Measurements from ENCODE around the gene ZSWIM4. TPM values are rescaled to one million over a fixed set of nuclear protein-coding genes. Genes with fewer than 3 reads are reported as not detected.

ZSWIM4 gene
- total and polyA plus RNA-seq, 3 donors from 2014 or later, result 3.4 to 10.0 (median 4.7) TPM

- Histone ChIP-seq H3K27ac (peak overlapping the region; percentile 93 to 99), H3K27me3 (no peaks in the 10 kb centered on the region), H3K9me3 (no peaks in the 10 kb centered on the region), H3K36me3 (ENCODE audit: low read depth, missing control alignments) (no peaks in the 10 kb centered on the region), H3K4me1 (peaks cover 37% of the 10 kb centered on the region), H3K4me3 (peak overlapping the region; percentile 86 to 88)
- DNase-seq, result no peak
- WGBS, 2 donors, result 16 to 18% methylated on average over 19 to 23 of the region's 24 CpGs
- intact Hi-C loops (cut with DNase I; ENCODE audit: low total_unique reads), result loop anchor here (5.0 kb wide), 1 partner anchor 51 kb away; no protein-coding TSS in a partner anchor
- TF ChIP-seq POLR2A (IDR thresholded peaks at IDR 0.05), result no peak
- TF ChIP-seq, protein P1, sequence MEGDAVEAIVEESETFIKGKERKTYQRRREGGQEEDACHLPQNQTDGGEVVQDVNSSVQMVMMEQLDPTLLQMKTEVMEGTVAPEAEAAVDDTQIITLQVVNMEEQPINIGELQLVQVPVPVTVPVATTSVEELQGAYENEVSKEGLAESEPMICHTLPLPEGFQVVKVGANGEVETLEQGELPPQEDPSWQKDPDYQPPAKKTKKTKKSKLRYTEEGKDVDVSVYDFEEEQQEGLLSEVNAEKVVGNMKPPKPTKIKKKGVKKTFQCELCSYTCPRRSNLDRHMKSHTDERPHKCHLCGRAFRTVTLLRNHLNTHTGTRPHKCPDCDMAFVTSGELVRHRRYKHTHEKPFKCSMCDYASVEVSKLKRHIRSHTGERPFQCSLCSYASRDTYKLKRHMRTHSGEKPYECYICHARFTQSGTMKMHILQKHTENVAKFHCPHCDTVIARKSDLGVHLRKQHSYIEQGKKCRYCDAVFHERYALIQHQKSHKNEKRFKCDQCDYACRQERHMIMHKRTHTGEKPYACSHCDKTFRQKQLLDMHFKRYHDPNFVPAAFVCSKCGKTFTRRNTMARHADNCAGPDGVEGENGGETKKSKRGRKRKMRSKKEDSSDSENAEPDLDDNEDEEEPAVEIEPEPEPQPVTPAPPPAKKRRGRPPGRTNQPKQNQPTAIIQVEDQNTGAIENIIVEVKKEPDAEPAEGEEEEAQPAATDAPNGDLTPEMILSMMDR (IDR thresholded peaks at IDR 0.05), result no peak
Measured at GRCh38 chr19:13843104-13843921, 48.1 kb downstream of the ZSWIM4 start.

DNA sequence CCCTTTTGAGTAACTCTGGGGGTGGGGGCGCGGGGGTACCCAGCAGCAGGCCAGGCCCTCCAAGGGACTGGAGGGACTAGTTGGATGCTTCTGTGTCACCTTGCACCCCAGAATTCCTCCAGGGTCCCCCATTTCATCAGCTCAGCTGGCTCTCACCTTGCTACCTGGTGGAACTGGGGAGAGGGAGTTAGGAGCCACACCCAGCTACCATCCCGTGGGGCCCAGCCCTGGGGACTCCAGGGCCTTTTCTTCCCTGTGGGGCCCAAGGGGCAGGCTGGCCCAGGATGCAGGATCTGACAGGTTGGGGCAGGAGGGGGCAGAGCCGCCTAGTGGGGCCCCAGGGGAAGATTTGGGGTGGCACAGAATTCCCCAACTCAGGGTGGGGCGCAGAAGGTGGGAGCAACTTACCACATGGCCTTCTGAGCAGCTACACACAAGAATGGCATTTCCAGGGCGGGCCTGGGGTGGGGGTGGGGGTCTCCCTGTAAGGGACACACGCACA is 48.9 kb downstream of the ZSWIM4 start:
- Histone ChIP-seq H3K4me3 (no peak overlapping the region), H3K27me3 (no peaks in the 10 kb centered on the region), H3K27ac (peak overlapping the region in 1 of 2 donors; percentile 99), H3K4me1 (peaks cover 30% of the 10 kb centered on the region), H3K36me3 (ENCODE audit: low read depth, missing control alignments) (no peaks in the 10 kb centered on the region), H3K9me3 (no peaks in the 10 kb centered on the region)
- DNase-seq, result no peak
- intact Hi-C loops (cut with DNase I; ENCODE audit: low total_unique reads), result loop anchor here (5.0 kb wide), 1 partner anchor 52 kb away; no protein-coding TSS in a partner anchor
- WGBS, 2 donors, result 79 to 84% methylated on average over 6 to 7 of the region's 7 CpGs
- no peak for TF ChIP-seq POLR2A (IDR thresholded peaks at IDR 0.05)
- TF ChIP-seq, protein P1 (IDR thresholded peaks at IDR 0.05), result no peak

DNA sequence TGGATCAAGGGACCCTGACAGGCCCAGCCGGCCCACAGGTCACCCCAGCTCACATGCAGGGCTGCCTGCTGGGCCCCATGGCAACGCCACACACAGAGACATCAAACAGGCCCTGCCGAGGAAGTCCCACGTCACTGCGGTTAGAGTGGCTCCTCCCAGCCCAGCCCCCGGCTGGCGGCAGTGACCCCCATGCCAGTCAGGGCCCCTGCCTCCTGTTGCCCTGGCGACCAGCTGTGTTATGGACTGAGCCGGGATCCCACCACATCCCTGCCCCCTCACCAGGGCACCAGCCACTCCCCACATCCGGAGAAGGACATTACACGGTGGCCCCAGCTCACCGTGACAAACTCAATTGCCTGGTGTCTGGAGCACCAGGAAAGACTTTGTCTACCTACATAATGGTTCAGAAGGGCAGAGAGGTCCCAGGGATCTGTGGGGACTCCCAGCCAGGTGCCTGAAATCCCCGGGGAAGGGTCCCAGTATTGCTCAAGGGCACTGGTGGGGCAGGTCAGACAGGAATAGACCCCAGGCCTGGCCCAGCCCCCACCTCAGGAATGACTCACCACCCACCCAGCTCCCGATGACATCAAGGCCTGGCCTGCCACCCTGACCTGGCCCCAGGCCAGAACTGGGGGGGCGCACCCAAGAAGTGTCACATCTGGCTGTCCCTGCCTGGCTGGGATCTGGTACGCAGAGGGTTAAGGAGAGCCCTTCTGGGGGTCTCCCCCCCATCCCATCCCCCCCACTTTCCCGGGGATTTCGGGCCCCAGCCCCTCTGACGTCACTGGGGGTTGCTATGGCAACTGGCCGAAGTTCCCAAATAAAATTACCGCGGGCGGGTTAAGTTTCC is 51.5 kb downstream of the ZSWIM4 start:
- peak; percentile 83 for DNase-seq
- H3K36me3 ChIP-seq (ENCODE audit: low read depth, missing control alignments), result no peaks in the 10 kb centered on the region
- H3K4me1 ChIP-seq, result peaks cover 42% of the 10 kb centered on the region
- intact Hi-C loops (cut with DNase I; ENCODE audit: low total_unique reads), result no loop called here
- WGBS, 2 donors, result 32% methylated on average over 7 to 21 of the region's 23 CpGs
- no peaks in the 10 kb centered on the region for H3K27me3 ChIP-seq
- peak overlapping the region; percentile 93 to 98 for H3K27ac ChIP-seq
- H3K4me3 ChIP-seq, result peak overlapping the region; percentile 60 to 64
- TF ChIP-seq POLR2A (IDR thresholded peaks at IDR 0.05), result no peak
- TF ChIP-seq, protein P1 (IDR thresholded peaks at IDR 0.05), result no peak
- H3K9me3 ChIP-seq, result no peaks in the 10 kb centered on the region

DNA sequence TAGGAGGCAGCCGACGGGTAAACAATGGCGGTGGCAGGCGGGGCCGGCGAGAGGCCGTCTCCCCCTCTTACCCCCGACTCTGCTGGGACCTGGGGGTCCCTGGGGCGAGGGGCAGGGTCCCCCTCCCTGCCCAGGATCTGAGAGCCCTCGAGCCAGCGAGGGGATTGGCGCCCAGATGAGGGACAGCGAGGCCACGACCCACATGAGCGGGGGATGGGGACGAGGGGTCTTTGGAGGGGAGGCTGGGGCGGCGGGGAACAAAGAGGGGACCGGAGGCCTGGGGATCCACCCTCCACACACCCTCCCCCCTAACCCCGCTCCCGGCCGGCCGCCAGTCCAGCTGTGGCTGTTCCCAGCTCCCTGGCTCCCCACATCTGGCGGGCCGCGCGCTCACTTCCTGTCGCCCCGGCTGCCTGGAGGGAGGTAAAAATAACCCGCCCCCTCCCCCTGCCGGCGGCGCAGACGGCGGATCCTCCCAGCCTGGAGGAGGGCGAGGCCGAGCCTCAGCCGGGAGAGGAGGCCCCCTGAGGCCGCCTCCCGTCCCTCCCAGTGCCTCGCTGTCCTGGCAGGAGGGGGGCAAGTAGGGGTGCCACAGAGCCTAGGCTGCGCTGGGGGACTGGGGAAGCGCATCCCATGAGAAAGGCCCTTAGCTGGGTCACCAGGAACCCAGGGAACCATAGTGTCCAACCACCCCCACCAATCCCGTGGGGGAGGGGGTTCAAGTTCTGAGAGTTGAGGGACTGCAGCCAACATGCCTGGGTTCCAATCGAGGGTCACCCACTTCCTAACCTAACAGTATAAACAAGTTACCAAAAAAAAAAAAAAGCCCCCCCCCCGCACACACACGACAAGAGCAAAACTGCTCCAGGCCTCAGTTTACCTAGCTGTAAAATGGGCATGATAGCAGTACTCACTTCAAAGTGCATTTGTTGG is 52.4 kb downstream of the ZSWIM4 start:
- peak; percentile 90 for DNase-seq
- Histone ChIP-seq H3K4me3 (peak overlapping the region; percentile 60 to 64), H3K27ac (peak overlapping the region; percentile 93 to 98), H3K9me3 (no peaks in the 10 kb centered on the region), H3K4me1 (peaks cover 42% of the 10 kb centered on the region), H3K27me3 (no peaks in the 10 kb centered on the region), H3K36me3 (ENCODE audit: low read depth, missing control alignments) (no peaks in the 10 kb centered on the region)
- TF ChIP-seq, protein P1 (IDR thresholded peaks at IDR 0.05), result peak in 1 of 3 experiments; percentile 30
- TF ChIP-seq POLR2A (IDR thresholded peaks at IDR 0.05), result no peak
- intact Hi-C loops (cut with DNase I; ENCODE audit: low total_unique reads), result no loop called here
- WGBS, 2 donors, result 2 to 10% methylated on average over 6 to 35 of the region's 47 CpGs
